Adrenal gland (tissue), 12 donors: ENCODE data around the gene ZDHHC16. TPM values are rescaled to one million over a fixed set of nuclear protein-coding genes. Genes with fewer than 3 reads are reported as not detected.

ENCODE experiments used
- DNase-seq, 7 donors: peaks; one replicate each; pipeline ENCODE4 v3.0.0-alpha.2; 2019 to 2020
- H3K27ac ChIP-seq, 5 donors: fragments of 200-600 bp; sonication (generic) in 4 of 5; 1 replicate in 3 of 5; 2 replicates in 2 of 5; pipeline versions ENCODE4 v1.5.1 to v1.8.0; 2016 to 2020; ENCODE audit warnings: mild to moderate bottlenecking in 1 of 5
- H3K27me3 ChIP-seq: fragments of 200-600 bp; 2 replicates; pipeline ENCODE4 v1.8.0; 2021
- H3K36me3 ChIP-seq, 2 donors: fragments of 200-600 bp; replicated peaks in 1 of 2; 1 replicate in 1 of 2; 2 replicates in 1 of 2; pipeline versions ENCODE4 v1.5.1 to v1.8.0; 2018 to 2022
- H3K4me1 ChIP-seq, 2 donors: fragments of 200-600 bp; replicated peaks in 1 of 2; 1 replicate in 1 of 2; 2 replicates in 1 of 2; pipeline versions ENCODE4 v1.5.1 to v1.8.0; 2018 to 2021
- H3K4me3 ChIP-seq, 4 donors: fragments of 200-600 bp; sonication (generic) in 3 of 4; one replicate each; pipeline ENCODE4 v1.5.1; 2016 to 2018
- H3K9me3 ChIP-seq, 3 donors: fragments of 200-600 bp; sonication (generic) in 1 of 3; replicated peaks in 1 of 3; 1 replicate in 2 of 3; 2 replicates in 1 of 3; pipeline versions ENCODE4 v1.5.1 to v1.8.0; 2016 to 2021
- POLR2A ChIP-seq, 2 donors: fragments of 450-650 bp; IDR thresholded peaks; one replicate each; pipeline ENCODE4 v1.6.1; 2017; ENCODE audit warnings: antibody characterized with exemption in 2 of 2, mild to moderate bottlenecking in 2 of 2, moderate library complexity in 1 of 2
- WGBS, 4 donors: extraction: QIAGEN DNeasy Blood & Tissue Kit in 2 of 4; methylation state at CpG; one replicate each; pipeline versions ENCODE4 v1.1.5 to v1.1.7; 2013 to 2017; 5-methylcytosine and 5-hydroxymethylcytosine counted together
- intact Hi-C, 2 donors: fragments of 100-400 bp; cut with DNase I; formaldehyde crosslinking; loops; one replicate each; pipeline versions ENCODE4 v1.14.1 to v1.15.0; 2022 to 2023
- polyA plus RNA-seq, 3 donors: library from polyadenylated mRNA; stranded (reverse); fragments of 200-250 nt in 2 of 3; fragments of 350-450 nt in 1 of 3; fragmentation: Illumina TruSeq in 1 of 3; extraction: RNeasy Lipid Tissue Mini Kit (QIAGEN cat#74804) in 1 of 3; gene quantifications; one replicate each; pipeline ENCODE4 v1.2.3, GENCODE V29; 2013 to 2014
- total RNA-seq, 9 donors: library from RNA; depleted of rRNA in 4 of 9; stranded (reverse); fragments of >200 nt in 4 of 9; fragments of 120-200 nt in 1 of 9; fragmentation: NEBNext Ultra II Directional in 1 of 9; extraction: Animal tissue kit (Norgen Biotek cat#: 25700) in 1 of 9; gene quantifications; one replicate each; pipeline versions ENCODE4 v1.1.0 to v1.2.4, GENCODE V29; 2013 to 2023
- TF ChIP-seq, protein P1 (sequence below), 6 experiments: fragments of 450-650 bp in 4 of 6; fragments of 200-600 bp in 2 of 6; sonication (generic) in 1 of 6; IDR thresholded peaks; 1 replicate in 5 of 6; 2 replicates in 1 of 6; pipeline versions ENCODE4 v1.5.1 to v1.8.0; 2016 to 2021; ENCODE audit warnings: antibody characterized with exemption in 6 of 6, mild to moderate bottlenecking in 2 of 6, moderate library complexity in 1 of 6
- donor health status: healthy with polysubstance abuse.
- donor health status: Bipolar disorder and iron deficiency.
- donor health status: DM: yes; HTN: yes; CAD: no.
- donor health status: DM: no; HTN: no; CAD: no.
- donor health status: DM: no; HTN: no; CAD: no.
- donor health status: DM: yes; HTN: yes; CAD: no.

The ZDHHC16 gene
- total and polyA plus RNA-seq, 12 donors, result 18.8 to 58.7 (median 27.8) TPM

DNA sequence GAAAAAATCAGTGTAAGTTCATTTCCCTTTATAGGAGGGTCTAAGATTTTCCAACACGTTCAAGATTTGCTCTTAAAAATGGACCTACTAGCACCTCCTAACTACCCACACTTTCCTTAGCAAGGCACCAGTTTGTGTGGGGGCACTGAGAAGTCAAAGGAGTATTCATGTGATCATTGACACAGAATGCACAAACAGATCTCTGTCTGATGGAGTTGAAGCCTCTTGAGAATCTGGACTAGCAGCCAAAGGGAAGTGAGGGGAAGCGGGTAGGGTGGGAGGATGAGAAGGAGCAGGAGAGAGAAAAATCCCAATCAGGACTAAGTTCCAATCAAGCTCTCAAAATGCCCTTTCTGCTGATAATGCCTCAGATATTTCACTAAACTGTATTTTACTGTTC lies 48.2 kb downstream of the ZDHHC16 start:
- no peak overlapping the region for H3K4me3 ChIP-seq
- H3K9me3 ChIP-seq, result no peaks in the 10 kb centered on the region
- peak overlapping the region in 2 of 5 donors; percentile 2 to 68 for H3K27ac ChIP-seq
- TF ChIP-seq POLR2A (IDR thresholded peaks at IDR 0.05), result no peak
- TF ChIP-seq, protein P1, sequence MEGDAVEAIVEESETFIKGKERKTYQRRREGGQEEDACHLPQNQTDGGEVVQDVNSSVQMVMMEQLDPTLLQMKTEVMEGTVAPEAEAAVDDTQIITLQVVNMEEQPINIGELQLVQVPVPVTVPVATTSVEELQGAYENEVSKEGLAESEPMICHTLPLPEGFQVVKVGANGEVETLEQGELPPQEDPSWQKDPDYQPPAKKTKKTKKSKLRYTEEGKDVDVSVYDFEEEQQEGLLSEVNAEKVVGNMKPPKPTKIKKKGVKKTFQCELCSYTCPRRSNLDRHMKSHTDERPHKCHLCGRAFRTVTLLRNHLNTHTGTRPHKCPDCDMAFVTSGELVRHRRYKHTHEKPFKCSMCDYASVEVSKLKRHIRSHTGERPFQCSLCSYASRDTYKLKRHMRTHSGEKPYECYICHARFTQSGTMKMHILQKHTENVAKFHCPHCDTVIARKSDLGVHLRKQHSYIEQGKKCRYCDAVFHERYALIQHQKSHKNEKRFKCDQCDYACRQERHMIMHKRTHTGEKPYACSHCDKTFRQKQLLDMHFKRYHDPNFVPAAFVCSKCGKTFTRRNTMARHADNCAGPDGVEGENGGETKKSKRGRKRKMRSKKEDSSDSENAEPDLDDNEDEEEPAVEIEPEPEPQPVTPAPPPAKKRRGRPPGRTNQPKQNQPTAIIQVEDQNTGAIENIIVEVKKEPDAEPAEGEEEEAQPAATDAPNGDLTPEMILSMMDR (IDR thresholded peaks at IDR 0.05), result no peak
- H3K4me1 ChIP-seq, result peaks cover 7 to 53% of the 10 kb centered on the region in 2 donors
- H3K36me3 ChIP-seq, result no peaks in the 10 kb centered on the region
- DNase-seq, result no peak
- H3K27me3 ChIP-seq, result no peaks in the 10 kb centered on the region
- intact Hi-C loops, result no loop called here
- 46 to 60% (median 54%) methylated on average over 2 of the region's 2 CpGs for WGBS, 4 donors

DNA sequence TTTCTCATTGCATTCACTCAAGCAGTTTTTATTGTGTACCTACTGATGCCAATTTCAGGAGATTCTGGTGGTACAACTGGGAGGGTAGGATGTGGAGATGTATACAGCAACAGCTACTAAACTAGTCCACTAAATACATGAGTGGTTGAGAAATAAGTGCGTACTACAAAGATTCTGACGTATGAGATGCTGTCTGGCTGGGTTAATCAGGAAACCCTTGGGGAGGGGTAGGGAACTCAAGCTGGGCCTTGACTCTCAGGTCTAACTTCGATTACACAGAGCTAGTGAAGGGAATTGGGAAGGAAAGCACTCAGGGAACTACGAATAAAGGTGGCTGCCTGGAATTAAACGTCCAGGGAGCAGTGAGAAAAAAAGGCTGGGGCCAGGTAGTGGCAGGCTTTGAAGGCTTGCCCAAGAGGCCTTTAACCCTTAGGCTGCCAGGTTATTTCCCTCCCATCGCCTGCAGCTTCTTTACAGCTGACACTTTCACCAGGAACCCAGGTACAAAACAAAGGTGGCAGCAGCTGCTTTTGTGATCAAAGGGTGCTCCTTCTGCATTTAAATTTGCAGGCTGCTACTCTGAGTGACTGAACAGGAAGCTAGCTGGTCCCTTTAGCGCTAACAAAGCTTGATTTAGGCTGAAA lies 49.0 kb downstream of the ZDHHC16 start:
- intact Hi-C loops, result no loop called here
- H3K9me3 ChIP-seq, result no peaks in the 10 kb centered on the region
- H3K27me3 ChIP-seq, result no peaks in the 10 kb centered on the region
- peaks cover 10 to 48% of the 10 kb centered on the region in 2 donors for H3K4me1 ChIP-seq
- no peak for DNase-seq
- WGBS, 4 donors, result 32 to 44% (median 41%) methylated on average over 7 of the region's 7 CpGs
- TF ChIP-seq, protein P1 (IDR thresholded peaks at IDR 0.05), result no peak
- TF ChIP-seq POLR2A (IDR thresholded peaks at IDR 0.05), result no peak
- peak overlapping the region in 2 of 5 donors; percentile 15 to 68 for H3K27ac ChIP-seq
- H3K36me3 ChIP-seq, result no peaks in the 10 kb centered on the region
- H3K4me3 ChIP-seq, result no peak overlapping the region

DNA sequence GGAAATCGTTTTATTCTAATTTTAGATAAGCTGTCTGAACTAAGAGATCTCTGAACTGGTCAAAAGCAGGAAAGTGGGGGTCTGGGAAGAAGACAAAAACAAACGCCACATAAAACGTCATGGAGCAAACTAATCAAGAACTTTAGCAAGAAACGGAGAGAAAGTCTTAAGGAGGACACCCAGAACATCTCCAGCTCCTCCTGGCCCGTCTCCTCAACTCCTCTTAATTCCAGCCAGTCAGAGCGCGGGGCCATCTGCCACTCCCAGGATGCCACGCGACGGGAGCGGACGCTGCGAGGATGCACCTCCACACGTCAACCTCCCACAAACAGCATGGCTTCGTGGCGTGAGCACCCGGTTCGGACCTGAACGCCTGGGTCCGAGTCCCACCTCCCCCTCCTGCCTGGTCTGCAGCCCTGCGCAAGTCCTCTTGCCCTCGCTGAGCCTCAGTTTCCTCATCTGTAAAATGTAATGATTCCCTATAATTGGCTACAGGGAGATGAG lies 51.6 kb downstream of the ZDHHC16 start:
- H3K9me3 ChIP-seq, result no peaks in the 10 kb centered on the region
- H3K4me1 ChIP-seq, result peaks cover 10 to 46% of the 10 kb centered on the region in 2 donors
- peak overlapping the region; percentile 82 to 93 (median 89) for H3K27ac ChIP-seq
- no peaks in the 10 kb centered on the region for H3K36me3 ChIP-seq
- peak; percentile 72 to 93 (median 83) for DNase-seq
- H3K27me3 ChIP-seq, result no peaks in the 10 kb centered on the region
- intact Hi-C loops, result no loop called here
- H3K4me3 ChIP-seq, result peak overlapping the region; percentile 74 to 85 (median 82)
- no peak for TF ChIP-seq POLR2A (IDR thresholded peaks at IDR 0.05)
- TF ChIP-seq, protein P1 (IDR thresholded peaks at IDR 0.05), result no peak
- WGBS, 4 donors, result 0 to 1% (median 0%) methylated on average over 17 to 22 of the region's 22 CpGs

DNA sequence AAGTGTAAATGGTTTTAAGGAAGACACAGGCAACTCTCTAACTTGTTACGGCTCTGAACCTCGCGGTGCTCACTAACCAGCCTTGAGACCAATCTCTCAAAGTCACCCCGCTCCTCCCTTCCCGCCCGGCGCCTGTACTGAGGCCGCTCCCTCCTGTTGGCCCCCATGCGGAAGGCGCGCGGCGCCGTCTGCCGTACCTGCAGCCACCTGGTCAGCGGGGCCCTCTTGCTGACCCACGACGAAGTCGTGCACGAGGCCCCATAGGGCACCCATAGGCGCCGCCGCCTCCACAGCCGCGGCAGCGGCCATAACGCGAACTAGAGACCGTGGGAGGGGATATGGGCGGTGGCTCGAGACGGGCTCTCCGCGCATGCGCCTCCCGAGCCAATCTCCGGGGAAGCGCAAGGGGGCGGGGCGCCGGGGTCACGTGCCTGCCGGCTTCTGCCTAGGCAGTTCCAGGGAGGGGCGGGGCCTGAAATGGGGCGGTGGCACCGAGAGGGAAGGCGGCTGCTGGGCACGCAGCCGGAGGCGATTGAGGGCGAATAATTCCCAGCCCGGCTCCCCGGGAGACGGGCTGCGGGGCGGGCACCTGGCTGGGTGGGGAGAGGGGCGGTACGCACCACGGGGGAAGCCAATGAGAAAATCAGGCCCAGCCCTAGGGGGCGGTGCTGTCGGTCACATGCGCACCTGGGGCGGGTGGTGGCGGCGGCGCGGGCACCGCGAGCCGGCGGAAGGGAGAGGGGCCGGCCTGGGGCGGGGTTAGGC lies 52.3 kb downstream of the ZDHHC16 start, which contains the start of gene MMS19:
MMS19 (minus strand) TSS at position 347 of the 765 bp plus-strand sequence; CDS start at position 309, 38 bp downstream.
- no peaks in the 10 kb centered on the region for H3K9me3 ChIP-seq
- DNase-seq, result peak; percentile 99 to 100 (median 100)
- peaks cover 10 to 46% of the 10 kb centered on the region in 2 donors for H3K4me1 ChIP-seq
- peak; percentile 60 to 83 for TF ChIP-seq POLR2A (IDR thresholded peaks at IDR 0.05)
- TF ChIP-seq, protein P1 (IDR thresholded peaks at IDR 0.05), result peak in 2 of 6 experiments; percentile 11 to 19
- no peaks in the 10 kb centered on the region for H3K36me3 ChIP-seq
- H3K27me3 ChIP-seq, result no peaks in the 10 kb centered on the region
- WGBS, 4 donors, result 0 to 1% (median 0%) methylated on average over 17 to 73 of the region's 73 CpGs
- H3K27ac ChIP-seq, result peak within 1 kb of the TSS; percentile 82 to 93 (median 89)
- H3K4me3 ChIP-seq, result peak within 1 kb of the TSS; percentile 74 to 92 (median 82)
- intact Hi-C loops, result no loop called here
